MM.1S (cell line): ENCODE measurements around the gene PPAN.

Experiments
- DNase-seq: peaks from one replicate; pipeline ENCODE4 v3.0.0-alpha.2; 2015
- H2AFZ ChIP-seq: fragments of 300-600 bp; sonication (generic); 2 replicates; pipeline ENCODE4 v1.6.0; 2016; ENCODE audit warnings: antibody characterized with exemption, low read length
- H3F3A ChIP-seq: fragments of 300-600 bp; sonication (generic); 2 replicates; pipeline ENCODE4 v1.6.1; 2016; ENCODE audit warnings: mild to moderate bottlenecking, antibody characterized with exemption, low read length, moderate library complexity, mixed read lengths; ENCODE audit not compliant: insufficient read depth
- H3K27ac ChIP-seq: fragments of 300-600 bp; sonication (generic); 2 replicates; pipeline ENCODE4 v1.5.1; 2016; ENCODE audit warnings: mild to moderate bottlenecking, low read length
- H3K27me3 ChIP-seq: fragments of 300-600 bp; sonication (generic); replicated peaks from 2 replicates; pipeline ENCODE4 v1.6.0; 2016; ENCODE audit warnings: low read length; ENCODE audit not compliant: insufficient read depth
- H3K36me3 ChIP-seq: fragments of 300-600 bp; sonication (generic); replicated peaks from 2 replicates; pipeline ENCODE4 v1.6.1; 2016; ENCODE audit warnings: mild to moderate bottlenecking, low read length, mixed read lengths; ENCODE audit not compliant: insufficient read depth
- H3K4me1 ChIP-seq: fragments of 300-600 bp; sonication (generic); 2 replicates; pipeline ENCODE4 v1.6.1; 2016; ENCODE audit warnings: low read length, mixed read lengths
- H3K4me2 ChIP-seq: fragments of 300-600 bp; sonication (generic); 2 replicates; pipeline ENCODE4 v1.6.0; 2016; ENCODE audit warnings: low read depth, low read length
- H3K4me3 ChIP-seq: fragments of 300-600 bp; sonication (generic); 2 replicates; pipeline ENCODE4 v1.5.1; 2016; ENCODE audit warnings: low read length, mixed read lengths
- H3K79me2 ChIP-seq: fragments of 300-600 bp; sonication (generic); 2 replicates; pipeline ENCODE4 v1.6.1; 2016; ENCODE audit warnings: mixed run types, low read length, mixed read lengths
- H3K9ac ChIP-seq: fragments of 300-600 bp; sonication (generic); 2 replicates; pipeline ENCODE4 v1.6.1; 2016; ENCODE audit warnings: low read length, mixed read lengths
- H3K9me2 ChIP-seq: fragments of 300-600 bp; sonication (generic); replicated peaks from 2 replicates; pipeline ENCODE4 v1.6.1; 2016; ENCODE audit warnings: mild to moderate bottlenecking, low read length, mixed read lengths; ENCODE audit not compliant: insufficient read depth
- H3K9me3 ChIP-seq: fragments of 300-600 bp; sonication (generic); replicated peaks from 2 replicates; pipeline ENCODE4 v1.6.1; 2016; ENCODE audit warnings: mild to moderate bottlenecking, low read length, mixed read lengths; ENCODE audit not compliant: insufficient read depth
- H4K20me1 ChIP-seq: fragments of 300-600 bp; sonication (generic); 2 replicates; pipeline ENCODE4 v1.6.1; 2016; ENCODE audit warnings: mild to moderate bottlenecking, low read length, moderate library complexity, mixed read lengths; ENCODE audit not compliant: insufficient read depth
- CTCF ChIP-seq: fragments of 300-600 bp; sonication (generic); IDR thresholded peaks from 2 replicates; pipeline ENCODE4 v1.5.1; 2016; ENCODE audit warnings: antibody characterized with exemption, low read length, mixed read lengths
- EZH2 ChIP-seq: fragments of 300-600 bp; sonication (generic); optimal IDR thresholded peaks from 2 replicates; pipeline ENCODE3; 2017; ENCODE audit warnings: low read depth, mild to moderate bottlenecking, antibody characterized with exemption, low read length, mixed read lengths
- EZH2phosphoT487 ChIP-seq: fragments of 300-600 bp; sonication (generic); IDR thresholded peaks from 2 replicates; pipeline ENCODE4 v1.6.1; 2018; ENCODE audit warnings: antibody characterized with exemption, low read length

The PPAN gene

DNA sequence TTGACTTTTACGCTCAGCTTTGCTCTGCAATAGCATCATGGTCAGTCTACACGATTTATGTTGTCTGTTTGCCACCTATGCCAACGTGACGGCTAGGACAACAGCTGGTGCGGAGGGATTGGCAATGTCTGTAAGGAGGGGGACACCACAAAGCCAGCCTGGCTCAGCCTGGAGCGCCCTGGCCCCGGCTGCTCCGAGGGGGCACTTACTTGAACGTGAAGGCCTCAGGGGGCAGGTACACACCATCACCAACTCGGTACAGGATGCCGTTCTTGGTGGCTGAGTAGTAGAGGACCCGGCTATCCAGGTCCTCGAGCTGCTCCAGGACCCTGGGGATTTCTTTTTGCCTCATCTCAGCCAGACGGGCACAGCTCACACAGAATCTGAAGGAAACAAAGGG lies 40.0 kb downstream of the PPAN start:
- Histone ChIP-seq H3K9ac (no peak overlapping the region), H3K27me3 (no peaks in the 10 kb centered on the region), H3K79me2 (peaks cover 56% of the 10 kb centered on the region), H3K4me2 (no peak overlapping the region), H3K9me3 (no peaks in the 10 kb centered on the region), H3K36me3 (peaks cover 43% of the 10 kb centered on the region), H3K4me3 (no peak overlapping the region), H4K20me1 (no peaks in the 10 kb centered on the region), H3K27ac (no peak overlapping the region), H2AFZ (no peak overlapping the region), H3F3A (no peaks in the 10 kb centered on the region), H3K9me2 (no peaks in the 10 kb centered on the region), H3K4me1 (no peaks in the 10 kb centered on the region)
- DNase-seq, result no peak
- no peak for TF ChIP-seq EZH2

GRCh38 chr19:10149427-10149826 lies 43.3 kb downstream of the PPAN start:
- DNase-seq, result no peak
- Histone ChIP-seq H3K79me2 (peaks cover 64% of the 10 kb centered on the region), H3K4me1 (no peaks in the 10 kb centered on the region), H3K9ac (no peak overlapping the region), H3K27ac (no peak overlapping the region), H3K36me3 (peaks cover 39% of the 10 kb centered on the region), H3K4me2 (no peak overlapping the region), H3K27me3 (no peaks in the 10 kb centered on the region), H3K4me3 (no peak overlapping the region), H4K20me1 (no peaks in the 10 kb centered on the region), H3K9me2 (no peaks in the 10 kb centered on the region), H3F3A (no peaks in the 10 kb centered on the region), H3K9me3 (no peaks in the 10 kb centered on the region), H2AFZ (no peak overlapping the region)
- no peak for TF ChIP-seq CTCF
- TF ChIP-seq EZH2phosphoT487, result no peak
- TF ChIP-seq EZH2, result no peak

- Histone ChIP-seq H2AFZ (no peak overlapping the region), H3K4me1 (no peaks in the 10 kb centered on the region), H3K4me2 (no peak overlapping the region), H3K9me2 (no peaks in the 10 kb centered on the region), H4K20me1 (no peaks in the 10 kb centered on the region), H3K9me3 (no peaks in the 10 kb centered on the region), H3K36me3 (peaks cover 29% of the 10 kb centered on the region; the same call in 1 of the 2 replicates), H3F3A (no peaks in the 10 kb centered on the region), H3K79me2 (peaks cover 61% of the 10 kb centered on the region), H3K27ac (no peak overlapping the region), H3K27me3 (no peaks in the 10 kb centered on the region), H3K9ac (no peak overlapping the region), H3K4me3 (no peak overlapping the region)
- TF ChIP-seq EZH2 (no peak), CTCF (no peak), EZH2phosphoT487 (no peak)
- no peak for DNase-seq
Measured at GRCh38 chr19:10151521-10151920, 45.4 kb downstream of the PPAN start.

- Histone ChIP-seq H3K9me2 (no peaks in the 10 kb centered on the region), H3K4me3 (no peak overlapping the region), H2AFZ (no peak overlapping the region), H3K4me2 (no peak overlapping the region), H3K79me2 (peaks cover 64% of the 10 kb centered on the region), H3K9ac (no peak overlapping the region), H3K9me3 (no peaks in the 10 kb centered on the region), H3F3A (no peaks in the 10 kb centered on the region), H4K20me1 (no peaks in the 10 kb centered on the region), H3K27me3 (no peaks in the 10 kb centered on the region), H3K27ac (no peak overlapping the region), H3K4me1 (no peaks in the 10 kb centered on the region), H3K36me3 (peaks cover 25% of the 10 kb centered on the region)
- no peak for DNase-seq
- TF ChIP-seq EZH2 (no peak), CTCF (no peak), EZH2phosphoT487 (no peak)
Measured at GRCh38 chr19:10152100-10152499, 45.9 kb downstream of the PPAN start.
